Testis (tissue), 3 donors: ENCODE measurements around the gene SULT1A2. TPM values are rescaled to one million over a fixed set of nuclear protein-coding genes. Genes with fewer than 3 reads are reported as not detected.
"Not testable (repeated sequence)": the region's sequence is repeated elsewhere in the genome, so short reads cannot be mapped to it uniquely, and the experiment has no call there.

ENCODE experiments used
- DNase-seq: peaks from one replicate; pipeline ENCODE4 v3.0.0-alpha.2; 2019
- H3K27ac ChIP-seq, 2 donors: fragments of 200-600 bp; sonication (generic); one replicate each; pipeline ENCODE4 v1.5.1; 2019
- H3K27me3 ChIP-seq: fragments of 200-600 bp; sonication (generic); one replicate; pipeline ENCODE4 v1.5.1; 2019
- H3K36me3 ChIP-seq: fragments of 200-600 bp; sonication (generic); one replicate; pipeline ENCODE4 v1.5.1; 2017; ENCODE audit warnings: low read depth; ENCODE audit errors: missing control alignments
- H3K4me1 ChIP-seq: fragments of 200-600 bp; sonication (generic); one replicate; pipeline ENCODE4 v1.5.1; 2019
- H3K4me3 ChIP-seq, 2 donors: fragments of 200-600 bp; sonication (generic); one replicate each; pipeline ENCODE4 v1.5.1; 2017 to 2019
- H3K9me3 ChIP-seq: fragments of 200-600 bp; sonication (generic); one replicate; pipeline ENCODE4 v1.5.1; 2017
- CTCF ChIP-seq, 3 experiments: fragments of 450-650 bp in 2 of 3; fragments of 200-600 bp in 1 of 3; sonication (generic) in 1 of 3; IDR thresholded peaks; one replicate each; pipeline ENCODE4 v1.5.1; 2016 to 2019; ENCODE audit warnings: antibody characterized with exemption in 3 of 3, mild to moderate bottlenecking in 2 of 3, moderate library complexity in 1 of 3
- POLR2A ChIP-seq: fragments of 450-650 bp; IDR thresholded peaks from one replicate; pipeline ENCODE4 v1.6.1; 2017; ENCODE audit warnings: antibody characterized with exemption, mild to moderate bottlenecking, moderate library complexity
- WGBS, 2 donors: methylation state at CpG; one replicate each; pipeline ENCODE4 v1.1.5; 2018; 5-methylcytosine and 5-hydroxymethylcytosine counted together
- intact Hi-C: fragments of 100-400 bp; cut with DNase I; formaldehyde crosslinking; loops from one replicate; pipeline ENCODE4 v1.15.1; 2023; ENCODE audit warnings: low total_unique reads
- polyA plus RNA-seq: library from polyadenylated mRNA; stranded (reverse); fragments of 350-450 nt; fragmentation: Illumina TruSeq; extraction: RNeasy Lipid Tissue Mini Kit (QIAGEN cat#74804); gene quantifications from one replicate; pipeline ENCODE4 v1.2.3, GENCODE V29; 2014; ENCODE audit warnings: low read depth, low replicate concordance; ENCODE audit not compliant: insufficient read depth
- total RNA-seq, 2 donors: library from RNA; depleted of rRNA; stranded (reverse); fragments of >200 nt; gene quantifications; one replicate each; pipeline ENCODE4 v1.2.3, GENCODE V29; 2016

The SULT1A2 gene
- total and polyA plus RNA-seq, 3 donors from 2014 or later: 0.96 to 2.5 (median 1.1) TPM

- H3K4me1 ChIP-seq, H3K9me3 ChIP-seq, H3K4me3 ChIP-seq, intact Hi-C loops, H3K27me3 ChIP-seq, H3K36me3 ChIP-seq, H3K27ac ChIP-seq: not testable (repeated sequence)
- 46 to 48% methylated on average over 16 to 17 of the region's 24 CpGs for WGBS, 2 donors
- TF ChIP-seq CTCF (IDR thresholded peaks at IDR 0.05): peak; percentile 42 to 70 (median 65)
- DNase-seq: peak; percentile 80
These were observed 18.8 kb upstream of the SULT1A2 start for GRCh38 chr16:28615486-28616223.

- intact Hi-C loops, H3K4me3 ChIP-seq, H3K27me3 ChIP-seq, H3K9me3 ChIP-seq, H3K36me3 ChIP-seq, DNase-seq, H3K27ac ChIP-seq: not testable (repeated sequence)
- H3K4me1 ChIP-seq: peaks cover 11% of the 10 kb centered on the region
- WGBS, 2 donors: 77 to 81% methylated on average over 10 of the region's 16 CpGs
These were observed 17.7 kb upstream of the SULT1A2 start for GRCh38 chr16:28614561-28614960.

GRCh38 chr16:28613912-28614311 is 17.1 kb upstream of the SULT1A2 start:
- H3K4me3 ChIP-seq, DNase-seq, H3K36me3 ChIP-seq, H3K27ac ChIP-seq, intact Hi-C loops, H3K27me3 ChIP-seq, H3K9me3 ChIP-seq: not testable (repeated sequence)
- WGBS, 2 donors: 48 to 50% methylated on average over 1 to 3 of the region's 26 CpGs
- H3K4me1 ChIP-seq: peaks cover 17% of the 10 kb centered on the region

- H3K4me3 ChIP-seq, H3K27me3 ChIP-seq, DNase-seq, intact Hi-C loops, H3K9me3 ChIP-seq, H3K27ac ChIP-seq, H3K36me3 ChIP-seq: not testable (repeated sequence)
- H3K4me1 ChIP-seq: peaks cover 17% of the 10 kb centered on the region
- no CpG with 5 or more reads among the region's 17 CpGs for WGBS, 2 donors
These were observed 15.8 kb upstream of the SULT1A2 start for GRCh38 chr16:28612359-28613280.

GRCh38 chr16:28610595-28611191 is 13.8 kb upstream of the SULT1A2 start:
- Histone ChIP-seq H3K36me3 (no peaks in the 10 kb centered on the region), H3K27me3 (no peaks in the 10 kb centered on the region), H3K4me1 (peaks cover 17% of the 10 kb centered on the region), H3K4me3 (no peak overlapping the region), H3K9me3 (no peaks in the 10 kb centered on the region), H3K27ac (no peak overlapping the region)
- 71 to 77% methylated on average over 10 of the region's 10 CpGs for whole genome bisulfite sequencing, 2 donors
- TF ChIP-seq POLR2A (no peak), CTCF (IDR thresholded peaks at IDR 0.05) (no peak)
- intact Hi-C loops: no loop called here
- no peak for DNase-seq
